Stimulated activated CD8-positive, alpha-beta memory T cell treated with anti-CD3 and anti-CD28 coated beads, Interleukin-15, amount 100 ng/mL, for 24 hours (primary cell): Measurements from ENCODE around the gene TPO.
"Not testable (repeated sequence)": the region's sequence is repeated elsewhere in the genome, so short reads cannot be mapped to it uniquely, and the experiment has no call there.

Experiments
- DNase-seq: peaks from one replicate; pipeline ENCODE4 v3.0.0-alpha.2; 2020; ENCODE audit warnings: low read depth

TPO gene

DNA sequence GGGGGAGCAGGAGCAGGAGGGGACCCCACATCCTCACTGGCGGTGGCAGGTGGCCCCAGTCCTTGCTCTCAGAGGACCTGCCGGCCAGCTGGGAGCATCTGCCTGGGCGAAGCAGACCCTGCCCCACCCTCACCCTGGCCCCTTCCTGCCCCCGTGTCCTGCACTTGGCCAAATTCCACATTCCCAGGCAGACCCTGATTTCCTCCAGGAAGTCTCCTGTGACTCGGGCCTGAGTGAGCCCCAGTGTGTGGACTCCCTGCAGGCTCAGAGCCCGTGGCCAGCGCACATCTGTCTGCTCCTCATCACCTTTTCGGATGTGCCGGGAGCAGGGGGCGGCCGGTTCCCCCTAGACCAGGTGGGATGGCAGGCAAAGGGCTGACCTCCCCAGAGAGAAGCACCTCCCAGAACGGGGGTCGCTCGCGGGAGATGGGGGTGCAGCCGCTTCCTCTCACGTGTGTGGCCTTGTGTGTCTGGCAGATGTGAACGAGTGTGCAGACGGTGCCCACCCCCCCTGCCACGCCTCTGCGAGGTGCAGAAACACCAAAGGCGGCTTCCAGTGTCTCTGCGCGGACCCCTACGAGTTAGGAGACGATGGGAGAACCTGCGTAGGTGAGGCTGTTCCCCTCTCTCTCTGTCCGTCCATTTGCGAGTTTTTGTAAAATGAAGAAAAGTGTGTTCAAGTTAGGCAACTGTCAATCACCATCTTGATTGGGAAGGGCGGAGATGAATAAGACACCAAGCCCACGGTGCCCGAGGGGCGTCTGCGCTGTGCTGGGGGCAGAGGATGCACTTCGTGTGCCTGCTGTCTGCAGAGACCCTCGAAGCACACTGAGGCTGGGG lies 90.4 kb downstream of the TPO start:
- no peak for DNase-seq

DNA sequence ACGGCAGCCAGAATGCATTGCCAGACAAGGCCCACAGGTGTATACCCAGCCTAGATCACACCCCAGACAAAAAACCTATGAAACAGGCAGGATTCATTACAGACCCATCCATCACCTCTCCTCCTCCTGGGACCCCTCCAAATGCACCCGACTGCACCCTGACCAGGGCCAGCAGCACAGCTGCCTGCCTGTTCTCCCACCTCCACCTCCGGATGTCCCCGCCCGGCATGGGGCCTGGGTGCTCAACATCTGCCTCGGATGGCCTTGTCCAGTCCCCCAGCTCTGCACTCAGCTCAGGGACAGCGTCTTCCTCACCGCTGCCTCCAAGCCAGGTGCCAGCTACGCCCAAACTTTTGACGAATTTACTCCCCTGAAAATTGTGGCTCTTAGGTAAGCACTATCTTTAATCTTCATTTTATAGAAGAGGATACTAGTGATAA lies 91.1 kb downstream of the TPO start:
- DNase-seq: no peak

DNA sequence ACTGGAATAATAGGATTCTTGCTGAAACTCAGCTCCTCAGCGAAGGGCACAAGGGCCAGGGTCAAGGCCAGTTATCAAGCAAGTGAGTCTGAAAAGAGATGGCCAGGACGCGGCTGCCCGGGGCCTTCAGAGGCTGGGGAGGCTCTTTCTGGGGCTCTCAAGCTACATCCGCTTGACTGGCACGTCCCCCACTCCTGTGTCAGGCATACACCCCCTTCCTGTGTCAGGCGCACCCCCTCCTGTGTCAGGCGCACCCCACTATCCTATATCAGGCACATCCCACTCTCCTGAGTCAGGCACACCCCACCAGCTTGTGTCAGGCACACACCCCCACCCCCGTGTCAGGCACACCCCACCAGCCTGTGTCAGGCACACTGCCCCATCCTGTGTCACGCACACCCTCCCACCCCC lies 91.8 kb downstream of the TPO start:
- no peak for DNase-seq

DNA sequence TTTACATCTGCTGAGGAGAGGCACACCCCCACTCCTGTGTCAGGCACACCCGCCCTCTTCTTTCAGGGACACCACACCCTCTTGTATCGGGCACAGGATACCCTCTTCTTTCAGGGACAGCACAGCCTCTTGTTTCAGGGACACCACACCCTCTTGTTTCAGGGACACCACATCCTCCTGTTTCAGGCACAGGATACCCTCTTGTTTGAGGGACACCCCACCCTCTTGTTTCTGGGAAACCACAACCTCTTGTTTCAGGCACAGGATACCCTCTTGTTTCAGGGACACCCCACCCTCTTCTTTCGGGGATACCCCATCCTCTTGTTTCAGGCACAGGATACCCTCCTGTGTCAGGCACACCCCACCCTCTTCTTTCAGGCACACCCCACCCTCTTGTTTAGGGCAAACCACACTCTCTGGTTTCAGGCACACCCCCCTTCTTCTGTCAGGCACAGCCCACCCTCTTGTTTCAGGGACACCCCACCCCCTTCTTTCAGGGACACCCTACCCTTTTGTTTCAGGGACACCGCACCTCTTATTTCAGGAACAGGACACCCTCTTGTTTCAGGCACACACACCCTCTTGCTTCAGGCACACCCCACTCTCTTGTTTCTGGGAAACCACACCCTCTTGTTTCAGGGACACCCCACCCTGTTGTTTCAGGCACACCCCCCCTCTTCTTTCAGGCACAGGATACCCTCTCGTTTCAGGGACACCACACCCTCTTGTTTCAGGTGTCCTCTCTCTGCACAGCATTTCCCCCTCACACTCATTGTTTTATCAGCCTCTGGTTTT lies 96.2 kb downstream of the TPO start:
- DNase-seq: no peak

DNA sequence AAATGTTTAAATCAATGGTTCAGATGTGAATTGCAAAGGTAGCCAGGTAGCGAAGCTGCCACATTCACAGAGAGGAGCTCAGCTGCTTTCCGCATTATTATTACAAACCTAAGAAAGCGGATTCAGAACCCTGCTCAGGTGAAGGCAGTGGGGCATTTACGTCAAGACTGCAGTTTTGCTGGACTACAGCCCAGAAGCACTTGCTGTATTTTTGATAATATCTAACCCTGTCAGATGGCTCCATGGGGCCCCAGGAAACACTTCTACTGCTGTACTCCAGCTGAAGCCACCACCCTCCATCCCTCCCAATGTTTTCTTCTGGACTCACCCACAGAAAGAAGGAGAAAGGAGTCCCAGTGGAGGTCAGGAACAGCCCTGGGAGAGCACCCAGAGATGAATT lies 96.9 kb downstream of the TPO start:
- no peak for DNase-seq

DNA sequence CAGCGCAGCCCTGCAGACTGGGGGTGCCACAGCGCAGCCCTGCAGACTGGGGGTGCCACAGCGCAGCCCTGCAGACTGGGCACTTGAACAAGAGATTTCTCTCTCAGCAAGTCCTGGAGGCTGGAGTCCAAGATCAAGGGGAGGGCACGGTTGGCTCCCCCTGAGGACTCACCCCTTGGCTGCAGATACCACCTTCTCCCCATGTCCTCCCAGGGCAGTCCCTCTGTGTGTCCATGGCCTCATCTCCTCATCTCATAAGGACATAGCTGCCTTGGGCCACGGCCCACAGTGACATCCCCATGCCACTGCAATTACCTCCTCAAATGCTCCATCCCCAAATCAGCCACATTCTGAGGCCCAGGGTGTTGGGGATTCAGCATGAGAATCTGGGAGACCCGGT lies 98.2 kb downstream of the TPO start:
- DNase-seq: no peak

GRCh38 chr2:1512321-1513289 lies 99.3 kb downstream of the TPO start:
- no peak for DNase-seq

DNA sequence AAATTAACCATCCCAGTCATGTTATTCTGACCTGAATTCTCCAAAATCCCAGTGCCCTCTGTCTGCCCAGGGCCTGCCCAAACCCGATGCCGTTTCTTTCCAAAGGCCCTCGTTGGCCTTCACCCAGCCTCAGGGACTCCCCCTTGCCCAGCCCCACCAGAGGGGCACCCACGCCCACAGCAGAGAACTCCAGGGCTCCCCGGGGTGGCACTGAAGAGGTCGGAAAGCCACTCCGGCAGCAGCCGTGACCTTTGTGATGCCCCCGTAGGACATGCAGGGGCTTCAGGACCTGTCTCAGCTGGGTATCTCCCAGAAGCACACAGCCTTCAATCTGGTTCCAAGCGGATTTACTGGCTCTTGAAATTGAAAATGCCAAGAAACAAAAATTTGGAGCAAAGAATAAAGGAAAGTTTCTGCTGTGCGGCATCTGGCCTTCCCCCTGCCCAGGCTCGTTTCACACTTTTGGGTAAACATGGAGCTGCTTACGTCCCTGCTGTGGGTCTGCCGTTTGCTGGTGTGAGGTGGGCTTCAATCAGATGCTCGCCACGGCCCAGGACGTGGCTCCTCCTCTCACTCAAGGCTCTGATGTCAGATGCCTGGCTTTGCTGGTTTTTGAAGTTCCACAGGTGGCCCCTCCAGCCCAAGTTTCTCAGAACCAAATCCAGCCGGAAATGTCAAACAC lies 101.3 kb downstream of the TPO start:
- no peak for DNase-seq

GRCh38 chr2:1515073-1515430 lies 101.8 kb downstream of the TPO start:
- no peak for DNase-seq

DNA sequence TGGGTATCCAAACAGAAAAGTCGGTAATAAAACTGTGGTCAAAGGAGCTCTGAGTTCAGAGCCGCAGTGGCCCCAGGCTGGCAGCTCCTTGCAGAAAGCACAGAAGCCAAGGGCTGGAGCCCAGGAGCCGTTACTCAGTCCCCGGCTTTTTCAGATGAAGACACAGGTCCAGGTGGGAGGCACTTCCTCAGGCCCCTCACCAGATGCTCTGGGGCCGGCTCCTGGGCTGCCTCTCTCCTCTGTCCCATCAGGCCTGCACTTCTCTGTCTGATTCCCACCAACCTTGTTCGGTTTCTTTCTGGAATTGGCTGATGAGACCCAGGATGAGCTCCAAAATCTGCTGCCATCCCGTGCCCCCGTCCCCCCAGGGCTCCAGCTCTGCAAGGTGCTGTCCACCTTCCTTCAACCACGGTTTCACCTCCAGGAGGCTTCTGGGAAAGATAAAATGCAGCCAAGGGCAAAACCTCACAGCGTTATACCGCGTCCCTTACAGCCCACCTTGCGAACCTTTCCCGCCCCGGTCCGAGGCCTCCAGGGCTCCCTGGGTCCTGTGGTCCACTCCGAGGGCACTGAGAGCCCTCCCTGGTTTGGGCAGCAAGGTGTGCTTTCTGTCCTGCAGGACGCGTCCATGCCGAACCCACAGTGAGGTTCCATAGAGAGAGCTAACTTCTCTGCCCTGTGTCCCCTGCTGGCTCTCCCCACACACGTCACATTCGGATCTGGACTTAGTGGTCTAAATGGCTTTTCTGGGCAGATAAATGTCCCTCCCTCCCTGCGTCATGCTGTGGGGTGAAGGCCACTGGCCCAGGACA lies 102.9 kb downstream of the TPO start:
- DNase-seq: no peak

GRCh38 chr2:1516798-1517060 lies 103.5 kb downstream of the TPO start:
- DNase-seq: no peak

GRCh38 chr2:1517291-1517690 lies 104.0 kb downstream of the TPO start:
- not testable (repeated sequence) for DNase-seq

- no peak for DNase-seq
Observed at GRCh38 chr2:1517786-1518185, 104.5 kb downstream of the TPO start.

- DNase-seq: no peak
Observed at GRCh38 chr2:1518331-1518803, 105.1 kb downstream of the TPO start.

- DNase-seq: no peak
Observed at GRCh38 chr2:1518867-1519530, 105.7 kb downstream of the TPO start.

GRCh38 chr2:1521191-1521877 lies 108.1 kb downstream of the TPO start:
- no peak for DNase-seq

DNA sequence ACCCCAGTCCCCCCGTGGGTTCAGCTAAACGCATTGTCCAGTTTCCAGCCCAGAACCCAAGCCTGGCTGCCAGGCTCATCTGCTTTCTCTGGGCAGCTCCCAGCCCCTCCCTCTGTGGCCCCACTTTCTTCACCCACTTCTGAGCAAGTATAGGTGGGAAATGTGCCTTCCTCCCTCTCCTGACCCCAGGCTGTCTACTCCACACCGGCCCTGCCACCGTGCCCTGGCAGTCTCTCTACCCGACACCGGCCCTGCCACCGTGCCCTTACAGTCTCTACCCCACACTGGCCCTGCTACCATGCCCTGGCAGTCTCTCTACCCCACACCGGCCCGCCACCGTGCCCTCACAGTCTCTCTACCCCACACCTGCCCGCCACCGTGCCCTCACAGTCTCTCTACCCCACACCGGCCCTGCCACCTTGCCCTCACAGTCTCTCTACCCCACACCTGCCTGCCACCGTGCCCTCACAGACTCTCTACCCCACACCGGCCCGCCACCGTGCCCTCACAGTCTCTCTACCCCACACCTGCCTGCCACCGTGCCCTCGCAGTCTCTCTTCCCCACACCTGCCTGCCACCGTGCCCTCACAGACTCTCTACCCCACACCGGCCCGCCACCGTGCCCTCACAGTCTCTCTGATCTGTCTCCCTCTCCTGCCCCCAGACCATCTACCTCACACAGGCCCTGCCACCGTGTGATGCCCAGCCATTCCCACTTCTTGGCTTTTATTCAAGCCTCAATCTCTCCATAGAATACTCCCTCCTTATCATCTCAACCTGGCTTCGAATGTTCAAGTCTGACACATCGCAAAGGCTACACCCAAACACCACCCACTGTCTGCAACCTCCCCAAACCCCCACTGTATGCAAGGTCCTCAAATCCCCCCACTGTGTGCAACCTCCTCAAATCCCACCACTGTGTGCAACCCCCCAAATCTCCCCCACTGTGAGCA lies 108.9 kb downstream of the TPO start:
- DNase-seq: no peak

DNA sequence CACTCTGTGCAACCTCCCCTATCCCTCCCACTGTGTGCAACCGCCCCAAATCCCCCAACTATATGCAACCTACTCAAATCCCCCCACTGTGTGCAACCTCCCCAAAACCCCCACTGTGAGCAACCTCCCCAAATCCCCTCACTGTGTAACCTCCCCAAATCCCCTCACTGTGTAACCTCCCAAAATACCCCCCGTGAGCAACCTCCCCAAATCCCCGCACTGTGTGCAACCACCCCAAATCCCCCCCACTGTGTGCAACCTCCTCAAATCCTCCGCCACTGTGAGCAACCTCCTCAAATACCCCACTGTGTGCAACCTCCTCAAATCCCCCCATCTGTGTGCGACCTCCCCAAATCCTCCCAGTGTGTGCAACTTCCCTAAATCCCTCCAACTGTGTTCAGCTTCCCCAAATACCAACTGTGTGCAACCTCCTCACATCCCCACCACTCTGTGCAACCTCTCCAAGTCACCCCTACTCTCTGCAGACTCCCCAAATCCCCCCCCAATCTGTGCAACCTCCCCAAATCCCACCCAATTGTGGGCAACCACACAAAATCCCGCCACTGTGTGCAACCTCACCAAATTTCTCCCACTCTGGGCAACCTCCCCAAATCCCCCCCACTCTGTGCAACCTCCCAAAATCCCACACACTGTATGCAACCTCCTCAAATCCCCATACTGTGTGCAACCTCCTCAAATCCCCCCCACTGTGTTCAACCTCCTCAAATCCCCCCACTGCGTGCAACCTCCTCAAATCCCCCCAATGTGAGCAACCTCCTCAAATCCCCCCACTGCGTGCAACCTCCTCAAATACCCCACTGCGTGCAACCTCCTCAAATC lies 114.1 kb downstream of the TPO start:
- no peak for DNase-seq
